Measurements from ENCODE around the gene CLCNKA.

DNA sequence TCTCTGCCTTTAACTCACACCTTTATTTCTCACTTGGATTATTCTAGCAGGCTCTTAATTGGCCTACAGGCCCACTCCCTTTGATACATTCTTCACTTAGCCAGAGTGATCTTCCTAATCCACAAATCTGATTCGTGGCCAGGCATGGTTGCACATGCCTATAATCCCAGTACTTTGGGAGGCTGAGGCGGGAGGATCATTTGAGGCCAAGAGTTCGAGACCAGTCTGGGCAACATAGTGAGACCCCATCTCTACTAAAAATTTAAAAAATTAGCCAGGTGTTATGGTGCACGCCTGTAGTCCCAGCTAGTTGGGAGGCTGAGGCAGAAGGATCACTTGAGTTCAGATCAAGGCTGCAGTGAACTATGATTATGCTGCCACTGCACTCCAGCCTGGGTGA is 48.1 kb upstream of the CLCNKA start:
- TF ChIP-seq, protein P1, sequence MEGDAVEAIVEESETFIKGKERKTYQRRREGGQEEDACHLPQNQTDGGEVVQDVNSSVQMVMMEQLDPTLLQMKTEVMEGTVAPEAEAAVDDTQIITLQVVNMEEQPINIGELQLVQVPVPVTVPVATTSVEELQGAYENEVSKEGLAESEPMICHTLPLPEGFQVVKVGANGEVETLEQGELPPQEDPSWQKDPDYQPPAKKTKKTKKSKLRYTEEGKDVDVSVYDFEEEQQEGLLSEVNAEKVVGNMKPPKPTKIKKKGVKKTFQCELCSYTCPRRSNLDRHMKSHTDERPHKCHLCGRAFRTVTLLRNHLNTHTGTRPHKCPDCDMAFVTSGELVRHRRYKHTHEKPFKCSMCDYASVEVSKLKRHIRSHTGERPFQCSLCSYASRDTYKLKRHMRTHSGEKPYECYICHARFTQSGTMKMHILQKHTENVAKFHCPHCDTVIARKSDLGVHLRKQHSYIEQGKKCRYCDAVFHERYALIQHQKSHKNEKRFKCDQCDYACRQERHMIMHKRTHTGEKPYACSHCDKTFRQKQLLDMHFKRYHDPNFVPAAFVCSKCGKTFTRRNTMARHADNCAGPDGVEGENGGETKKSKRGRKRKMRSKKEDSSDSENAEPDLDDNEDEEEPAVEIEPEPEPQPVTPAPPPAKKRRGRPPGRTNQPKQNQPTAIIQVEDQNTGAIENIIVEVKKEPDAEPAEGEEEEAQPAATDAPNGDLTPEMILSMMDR (conservative IDR thresholded peaks at IDR 0.05) = no peak
- no peak for TF ChIP-seq EZH2 (IDR thresholded peaks at IDR 0.05; ENCODE audit: low read depth)
